HepG2 (cell line): ENCODE measurements around the gene KIF5B. TPM values are rescaled to one million over a fixed set of nuclear protein-coding genes. Genes with fewer than 3 reads are reported as not detected.
A peak's percentile ranks its signal among the peaks of the same experiment; 100 is the strongest.

ENCODE experiments used
- BCL3 ChIP-seq: sonication (generic); formaldehyde crosslinking; IDR thresholded peaks from 2 replicates; pipeline ENCODE4 v1.5.1; 2020; ENCODE audit warnings: mild to moderate bottlenecking, missing genetic modification reagents, moderate library complexity
- BRF2 ChIP-seq: sonication (generic); formaldehyde crosslinking; IDR thresholded peaks from 2 replicates; pipeline ENCODE4 v1.8.1; 2022; ENCODE audit warnings: mild to moderate bottlenecking, missing genetic modification reagents
- DMAP1 ChIP-seq: IDR thresholded peaks from 2 replicates; pipeline ENCODE4 v1.6.1; 2016
- KDM1A ChIP-seq: IDR thresholded peaks from 2 replicates; pipeline ENCODE4 v1.6.1; 2016; ENCODE audit warnings: missing compliant biosample characterization
- NCOA2 ChIP-seq: sonication (generic); formaldehyde crosslinking; IDR thresholded peaks from 2 replicates; pipeline ENCODE4 v1.8.0; 2022; ENCODE audit warnings: inconsistent platforms
- PBX2 ChIP-seq: IDR thresholded peaks from 2 replicates; pipeline ENCODE4 v1.6.1; 2016; ENCODE audit warnings: control low read depth
- POLR2A ChIP-seq, 2 experiments: IDR thresholded peaks; 2 replicates each; pipeline ENCODE4 v1.6.1; 2011; ENCODE audit warnings: low read depth in 2 of 2, low read length in 2 of 2, mild to moderate bottlenecking in 1 of 2, moderate library complexity in 1 of 2; ENCODE audit not compliant: insufficient read depth in 1 of 2
- RARA ChIP-seq: IDR thresholded peaks from 2 replicates; pipeline ENCODE4 v1.6.1; 2016; ENCODE audit warnings: missing genetic modification reagents, missing compliant biosample characterization
- RBM22 ChIP-seq: fragments of 200-400 bp; formaldehyde crosslinking; optimal IDR thresholded peaks from 2 replicates; pipeline ENCODE3; 2017; ENCODE audit warnings: mild to moderate bottlenecking, low read length, moderate library complexity
- SP2 ChIP-seq: sonication (generic); formaldehyde crosslinking; IDR thresholded peaks from 2 replicates; pipeline ENCODE4 v1.5.1; 2020; ENCODE audit warnings: mild to moderate bottlenecking, missing genetic modification reagents
- STAG1 ChIP-seq: sonication (generic); formaldehyde crosslinking; IDR thresholded peaks from 2 replicates; pipeline ENCODE4 v1.4.0; 2020; ENCODE audit warnings: missing genetic modification reagents
- TAF1 ChIP-seq: sonication (generic); formaldehyde crosslinking; IDR thresholded peaks from 2 replicates; pipeline ENCODE4 v1.4.0; 2020; ENCODE audit warnings: missing genetic modification reagents
- TEAD3 ChIP-seq: optimal IDR thresholded peaks from 2 replicates; pipeline ENCODE3; 2016; ENCODE audit warnings: borderline replicate concordance
- UBTF ChIP-seq: sonication (generic); formaldehyde crosslinking; IDR thresholded peaks from 2 replicates; pipeline ENCODE4 v1.4.0; 2020; ENCODE audit warnings: mild to moderate bottlenecking, missing genetic modification reagents
- ZBTB38 ChIP-seq: sonication (generic); formaldehyde crosslinking; IDR thresholded peaks from 2 replicates; pipeline ENCODE4 v1.5.1; 2020; ENCODE audit warnings: mild to moderate bottlenecking, missing genetic modification reagents
- ZNF143 ChIP-seq: sonication (generic); formaldehyde crosslinking; IDR thresholded peaks from 2 replicates; pipeline ENCODE4 v1.4.0; 2020; ENCODE audit warnings: missing genetic modification reagents
- ZNF264 ChIP-seq: sonication (generic); formaldehyde crosslinking; IDR thresholded peaks from 2 replicates; pipeline ENCODE4 v1.4.0; 2020; ENCODE audit warnings: missing genetic modification reagents
- ZNF547 ChIP-seq: sonication (generic); formaldehyde crosslinking; IDR thresholded peaks from 2 replicates; pipeline ENCODE4 v1.5.1; 2020; ENCODE audit warnings: mild to moderate bottlenecking, missing genetic modification reagents
- ZNF580 ChIP-seq: IDR thresholded peaks from 2 replicates; pipeline ENCODE4 v1.6.1; 2016; ENCODE audit warnings: low read depth, borderline replicate concordance
- ZNF891 ChIP-seq: sonication (generic); formaldehyde crosslinking; IDR thresholded peaks from 2 replicates; pipeline ENCODE4 v1.5.0; 2020; ENCODE audit warnings: mild to moderate bottlenecking, missing genetic modification reagents
- ZSCAN20 ChIP-seq: sonication (generic); formaldehyde crosslinking; IDR thresholded peaks from 2 replicates; pipeline ENCODE4 v1.4.0; 2020; ENCODE audit warnings: missing genetic modification reagents, mild to moderate bottlenecking, borderline replicate concordance
- ZSCAN31 ChIP-seq: sonication (generic); formaldehyde crosslinking; IDR thresholded peaks from 2 replicates; pipeline ENCODE4 v1.5.0; 2020; ENCODE audit warnings: low read depth, mild to moderate bottlenecking, missing genetic modification reagents
- ZSCAN9 ChIP-seq: IDR thresholded peaks from 2 replicates; pipeline ENCODE4 v1.6.1; 2016; ENCODE audit warnings: borderline replicate concordance
- ZXDC ChIP-seq: sonication (generic); formaldehyde crosslinking; IDR thresholded peaks from 2 replicates; pipeline ENCODE4 v1.5.0; 2020; ENCODE audit warnings: mild to moderate bottlenecking, missing genetic modification reagents
- polyA plus RNA-seq, 8 experiments: library from polyadenylated mRNA; depleted of rRNA in 3 of 8; stranded (reverse) in 7 of 8; unstranded in 1 of 8; fragments of >200 nt; fragmentation: Illumina TruSeq in 4 of 8; extraction: Trizol in 4 of 8; gene quantifications; 2 replicates each; pipeline versions ENCODE4 v1.2.1 to v1.2.3, GENCODE V29; 2011 to 2016; ENCODE audit warnings: low read depth in 4 of 8, missing spikeins in 1 of 8, mixed read lengths in 1 of 8; ENCODE audit not compliant: insufficient read depth in 1 of 8
- total RNA-seq, 5 experiments: library from RNA; depleted of rRNA; stranded (reverse); fragments of >200 nt; fragmentation: Illumina TruSeq; extraction: Trizol; gene quantifications; 2 replicates each; pipeline ENCODE4 v1.2.3, GENCODE V29; 2016; ENCODE audit warnings: low read depth in 1 of 5

KIF5B gene
- total and polyA plus RNA-seq, 2 of the 13 experiments (the other 11 are each of a cell fraction or from before 2014, with no cell fraction given): 34.3 to 133 TPM

GRCh38 chr10:32004161-32004591, 52.0 kb downstream of the KIF5B start (continued):
- TF ChIP-seq PBX2: no peak
- TF ChIP-seq ZSCAN31 (CRISPR knock-in tag): peak; percentile 35; the same call in 1 of the 2 replicates
- TF ChIP-seq ZNF891: 0 out of 2 replicates have a peak, but pooled peaks have one; percentile 40
- no peak for TF ChIP-seq ZXDC
- no peak for TF ChIP-seq KDM1A
- TF ChIP-seq BCL3 (CRISPR knock-in tag): 0 out of 2 replicates have a peak, but pooled peaks have one; percentile 27
- no peak for TF ChIP-seq BRF2 (CRISPR knock-in tag)
- no peak for TF ChIP-seq ZBTB38 (CRISPR knock-in tag)
- TF ChIP-seq TAF1: no peak
- TF ChIP-seq STAG1 (CRISPR knock-in tag): 0 out of 2 replicates have a peak, but pooled peaks have one; percentile 27
- peak; percentile 39 for TF ChIP-seq TEAD3
- no peak for TF ChIP-seq SP2 (CRISPR knock-in tag)
- no peak for TF ChIP-seq ZNF264
- 0 out of 2 replicates have a peak, but pooled peaks have one; percentile 44 for TF ChIP-seq ZNF580 (CRISPR knock-in tag)
- 0 out of 2 replicates have a peak, but pooled peaks have one; percentile 40 for TF ChIP-seq UBTF (CRISPR knock-in tag)
- peak in 1 of 2 experiments; percentile 47; a peak in 1 of 4 replicates for TF ChIP-seq POLR2A (IDR thresholded peaks at IDR 0.05; ENCODE audit: insufficient read depth in 1 of 2, low read depth in 2 of 2, low read length in 2 of 2)
- no peak for TF ChIP-seq ZNF547 (CRISPR knock-in tag)
- TF ChIP-seq NCOA2 (CRISPR knock-in tag): no peak
- no peak for TF ChIP-seq ZSCAN9 (CRISPR knock-in tag)
- TF ChIP-seq RARA (CRISPR knock-in tag): peak; percentile 32; the same call in 1 of the 2 replicates
- TF ChIP-seq ZNF143: no peak
- no peak for TF ChIP-seq DMAP1
- peak; percentile 15 for TF ChIP-seq RBM22
- TF ChIP-seq ZSCAN20 (CRISPR knock-in tag): no peak
